Liver (tissue), 9 donors: Measurements from ENCODE around the gene PHF20. TPM values are rescaled to one million over a fixed set of nuclear protein-coding genes. Genes with fewer than 3 reads are reported as not detected.

Source experiments
- DNase-seq: peaks from one replicate; pipeline ENCODE4 v3.0.0-alpha.2; 2017; ENCODE audit warnings: low spot score
- H3K27ac ChIP-seq, 2 donors: one replicate each; pipeline ENCODE4 v1.7.0; 2013; ENCODE audit warnings: inconsistent platforms in 2 of 2, low read length in 2 of 2, control low read depth in 1 of 2, low read depth in 1 of 2, mild to moderate bottlenecking in 1 of 2
- H3K27me3 ChIP-seq, 4 donors: one replicate each; pipeline versions ENCODE4 v1.6.1 to v1.7.0; 2013; ENCODE audit warnings: low read length in 3 of 4, inconsistent platforms in 1 of 4, mild to moderate bottlenecking in 1 of 4, moderate library complexity in 1 of 4; ENCODE audit not compliant: control insufficient read depth in 4 of 4, insufficient read depth in 4 of 4
- H3K36me3 ChIP-seq, 4 donors: one replicate each; pipeline versions ENCODE4 v1.6.1 to v1.7.0; 2013; ENCODE audit warnings: low read length in 3 of 4, mild to moderate bottlenecking in 3 of 4, low read depth in 1 of 4, moderate library complexity in 1 of 4; ENCODE audit not compliant: control insufficient read depth in 4 of 4, insufficient read depth in 3 of 4
- H3K4me1 ChIP-seq, 4 donors: one replicate each; pipeline versions ENCODE4 v1.6.1 to v1.7.0; 2013; ENCODE audit warnings: low read length in 3 of 4, mild to moderate bottlenecking in 3 of 4, moderate library complexity in 1 of 4; ENCODE audit not compliant: control insufficient read depth in 4 of 4, insufficient read depth in 4 of 4
- H3K4me3 ChIP-seq, 3 donors: one replicate each; pipeline versions ENCODE4 v1.6.1 to v1.7.0; 2013; ENCODE audit warnings: low read length in 3 of 3, control low read depth in 1 of 3, low read depth in 1 of 3, mild to moderate bottlenecking in 1 of 3
- H3K9ac ChIP-seq, 2 donors: one replicate each; pipeline ENCODE4 v1.7.0; 2013; ENCODE audit warnings: low read length in 2 of 2, mild to moderate bottlenecking in 2 of 2, moderate library complexity in 2 of 2, control low read depth in 1 of 2, low read depth in 1 of 2
- H3K9me3 ChIP-seq, 4 donors: one replicate each; pipeline versions ENCODE4 v1.6.1 to v1.7.0; 2013; ENCODE audit warnings: low read length in 3 of 4; ENCODE audit not compliant: control insufficient read depth in 4 of 4
- EGR1 ChIP-seq, 2 donors: IDR thresholded peaks; 2 replicates each; pipeline ENCODE4 v1.6.1; 2016 to 2018; ENCODE audit warnings: antibody characterized with exemption in 2 of 2, low read depth in 2 of 2
- FOXA1 ChIP-seq: IDR thresholded peaks from 2 replicates; pipeline ENCODE4 v1.6.1; 2016; ENCODE audit warnings: antibody characterized with exemption
- FOXA2 ChIP-seq: IDR thresholded peaks from 2 replicates; pipeline ENCODE4 v1.6.1; 2016; ENCODE audit warnings: antibody characterized with exemption
- GABPA ChIP-seq, 2 donors: IDR thresholded peaks in 1 of 2; conservative IDR thresholded peaks in 1 of 2; 2 replicates each; pipeline ENCODE4 v1.6.1; 2016; ENCODE audit warnings: antibody characterized with exemption in 2 of 2, mild to moderate bottlenecking in 1 of 2, moderate library complexity in 1 of 2
- HNF4A ChIP-seq, 2 donors: conservative IDR thresholded peaks; 2 replicates each; pipeline ENCODE4 v1.6.1; 2016; ENCODE audit warnings: antibody characterized with exemption in 2 of 2, mild to moderate bottlenecking in 2 of 2
- JUND ChIP-seq, 2 donors: IDR thresholded peaks; 2 replicates each; pipeline ENCODE4 v1.6.1; 2016; ENCODE audit warnings: antibody characterized with exemption in 2 of 2
- NR2F2 ChIP-seq: IDR thresholded peaks from 2 replicates; pipeline ENCODE4 v1.6.1; 2016; ENCODE audit warnings: antibody characterized with exemption
- RXRA ChIP-seq, 2 donors: IDR thresholded peaks; 2 replicates each; pipeline ENCODE4 v1.6.1; 2017 to 2018; ENCODE audit warnings: antibody characterized with exemption in 2 of 2, mild to moderate bottlenecking in 1 of 2
- SP1 ChIP-seq: IDR thresholded peaks from 2 replicates; pipeline ENCODE4 v1.6.1; 2018; ENCODE audit warnings: antibody characterized with exemption, mild to moderate bottlenecking
- TAF1 ChIP-seq: conservative IDR thresholded peaks from 2 replicates; pipeline ENCODE4 v1.6.1; 2016; ENCODE audit warnings: antibody characterized with exemption, mild to moderate bottlenecking
- YY1 ChIP-seq: IDR thresholded peaks from 2 replicates; pipeline ENCODE4 v1.6.1; 2016; ENCODE audit warnings: antibody characterized with exemption, mild to moderate bottlenecking
- WGBS: extraction: QIAGEN DNeasy Blood & Tissue Kit; methylation state at CpG from one replicate; pipeline ENCODE4 v1.1.7; 2013; 5-methylcytosine and 5-hydroxymethylcytosine counted together
- polyA plus RNA-seq, 2 donors: library from polyadenylated mRNA; stranded (reverse) in 1 of 2; unstranded in 1 of 2; fragments of 200-250 nt in 1 of 2; fragments of >200 nt in 1 of 2; fragmentation: Nextera tagmentation in 1 of 2; extraction: Ambion mirVana in 1 of 2; gene quantifications; one replicate each; pipeline versions ENCODE4 v1.2.1 to v1.2.3, GENCODE V29; 2013 to 2015
- total RNA-seq, 2 donors: library from RNA; depleted of rRNA; stranded (reverse); fragments of >200 nt; gene quantifications; one replicate each; pipeline ENCODE4 v1.2.3, GENCODE V29; 2014
- TF ChIP-seq, protein P1 (sequence below): IDR thresholded peaks from 2 replicates; pipeline ENCODE4 v1.6.1; 2016; ENCODE audit warnings: antibody characterized with exemption
- TF ChIP-seq, protein P2 (sequence below): IDR thresholded peaks from 2 replicates; pipeline ENCODE4 v1.6.1; 2016; ENCODE audit warnings: antibody characterized with exemption
- TF ChIP-seq, protein P3 (sequence below): IDR thresholded peaks from 2 replicates; pipeline ENCODE4 v1.6.1; 2016; ENCODE audit warnings: antibody characterized with exemption
- TF ChIP-seq, protein P4 (sequence below): fragments of 150-350 bp; IDR thresholded peaks from 2 replicates; pipeline ENCODE4 v1.5.1; 2017; ENCODE audit warnings: improper control_type of control experiment, low read depth, low read length; ENCODE audit not compliant: missing input control
- donor health status: healthy.
- donor health status: healthy.
- donor health status: healthy.
- donor health status: healthy.
- donor health status: healthy.

PHF20 gene
- total and polyA plus RNA-seq, 4 donors, result 5.1 to 11.7 (median 10.3) TPM

DNA sequence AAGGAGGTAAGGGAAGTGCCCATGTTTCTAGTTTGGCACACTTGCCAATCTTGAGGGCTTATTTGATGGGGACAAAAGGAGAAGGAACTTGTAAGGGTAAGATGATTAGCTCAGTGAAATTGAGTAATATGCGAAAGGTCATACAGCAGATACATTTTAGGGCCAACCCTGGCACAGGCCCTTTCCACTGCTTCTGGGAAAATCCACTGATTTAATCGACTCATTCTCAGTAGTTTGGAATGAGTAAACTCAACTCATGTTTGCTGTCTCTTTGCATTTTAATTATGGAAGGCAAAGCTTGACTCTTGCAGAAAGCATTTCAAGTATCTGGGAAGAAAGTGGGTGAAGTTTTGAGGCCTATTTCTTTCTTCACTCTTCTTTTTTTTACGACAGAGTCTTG is 20.0 kb downstream of the PHF20 start:
- Histone ChIP-seq H3K27me3 (no peaks in the 10 kb centered on the region), H3K9ac (no peak overlapping the region), H3K4me3 (no peak overlapping the region), H3K4me1 (peaks cover 0 to 7% (median 6%) of the 10 kb centered on the region in 4 donors), H3K9me3 (no peaks in the 10 kb centered on the region), H3K27ac (peak overlapping the region in 1 of 2 donors; percentile 3), H3K36me3 (peaks cover 0 to 1% (median 0%) of the 10 kb centered on the region in 4 donors)
- no peak for DNase-seq
- TF ChIP-seq HNF4A (conservative IDR thresholded peaks at IDR 0.05) (peak in 1 of 2 donors; percentile 6), RXRA (IDR thresholded peaks at IDR 0.05) (peak in 1 of 2 donors; percentile 14), NR2F2 (no peak)
- 57% methylated on average over 3 of the region's 3 CpGs for whole genome bisulfite sequencing

DNA sequence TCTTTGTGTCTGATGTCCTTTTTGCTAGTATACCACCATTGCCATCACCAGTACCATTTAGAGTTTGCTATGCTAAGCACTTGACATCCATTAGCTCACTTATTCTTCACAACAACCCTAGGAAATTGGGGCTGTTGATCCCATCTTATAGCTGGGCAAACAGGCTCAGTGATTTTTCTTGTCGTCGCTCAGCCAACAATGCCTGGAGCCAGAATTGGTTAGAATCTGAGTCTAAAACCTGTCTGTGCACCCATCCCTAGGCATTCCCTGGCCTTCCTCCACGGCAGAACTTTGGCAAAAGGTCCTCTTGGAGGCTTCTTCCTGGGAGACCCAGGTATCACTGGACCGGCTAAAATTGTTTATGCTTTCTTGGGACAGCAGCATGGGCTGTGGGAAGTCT is 20.9 kb downstream of the PHF20 start:
- no peak overlapping the region for H3K27ac ChIP-seq
- WGBS, result 95% methylated on average over 4 of the region's 4 CpGs
- H3K27me3 ChIP-seq, result no peaks in the 10 kb centered on the region

DNA sequence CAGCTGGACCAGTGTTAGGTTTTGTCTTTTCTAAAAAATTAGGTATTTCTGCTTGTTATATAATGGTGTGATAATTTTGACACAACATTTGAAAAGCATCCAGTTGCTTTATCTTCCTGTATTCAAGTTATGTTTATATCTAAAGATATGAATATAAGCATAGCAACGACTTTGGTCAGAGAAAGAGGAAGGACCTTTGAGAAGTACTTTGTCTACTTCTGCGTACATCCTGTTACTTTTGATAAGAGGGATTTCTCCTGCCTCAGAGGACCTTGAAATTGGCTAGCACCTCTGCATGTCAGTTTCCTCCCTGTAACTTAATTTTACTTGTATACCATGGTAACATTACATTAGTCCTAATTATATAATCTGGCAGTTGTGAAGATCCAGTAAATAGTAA is 24.8 kb downstream of the PHF20 start:
- H3K36me3 ChIP-seq, result peaks cover 0 to 3% (median 0%) of the 10 kb centered on the region in 4 donors
- no peak for DNase-seq
- H3K9ac ChIP-seq, result no peak overlapping the region
- no peaks in the 10 kb centered on the region for H3K9me3 ChIP-seq
- no peaks in the 10 kb centered on the region for H3K27me3 ChIP-seq
- H3K4me1 ChIP-seq, result peaks cover 0 to 7% (median 5%) of the 10 kb centered on the region in 4 donors
- no peak overlapping the region for H3K4me3 ChIP-seq
- 60% methylated on average over 2 of the region's 2 CpGs for WGBS
- TF ChIP-seq HNF4A (conservative IDR thresholded peaks at IDR 0.05) (no peak), SP1 (no peak), TAF1 (peak; percentile 18), RXRA (IDR thresholded peaks at IDR 0.05) (no peak)
- H3K27ac ChIP-seq, result peak overlapping the region in 1 of 2 donors; percentile 44

More for the DNA sequence above, 20.9 kb downstream of the PHF20 start:
- TF ChIP-seq FOXA1 (no peak), FOXA2 (no peak), JUND (IDR thresholded peaks at IDR 0.05) (no peak), HNF4A (conservative IDR thresholded peaks at IDR 0.05) (no peak), EGR1 (IDR thresholded peaks at IDR 0.05; ENCODE audit: low read depth in 2 of 2) (no peak), TAF1 (no peak), RXRA (IDR thresholded peaks at IDR 0.05) (no peak), GABPA (IDR thresholded peaks at IDR 0.05 in 1 of 2, conservative IDR thresholded peaks at IDR 0.05 in 1 of 2) (no peak), YY1 (no peak), SP1 (no peak)
- TF ChIP-seq, protein P1, sequence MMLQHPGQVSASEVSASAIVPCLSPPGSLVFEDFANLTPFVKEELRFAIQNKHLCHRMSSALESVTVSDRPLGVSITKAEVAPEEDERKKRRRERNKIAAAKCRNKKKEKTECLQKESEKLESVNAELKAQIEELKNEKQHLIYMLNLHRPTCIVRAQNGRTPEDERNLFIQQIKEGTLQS, result no peak
- TF ChIP-seq, protein P2, sequence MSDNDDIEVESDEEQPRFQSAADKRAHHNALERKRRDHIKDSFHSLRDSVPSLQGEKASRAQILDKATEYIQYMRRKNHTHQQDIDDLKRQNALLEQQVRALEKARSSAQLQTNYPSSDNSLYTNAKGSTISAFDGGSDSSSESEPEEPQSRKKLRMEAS, result no peak
- TF ChIP-seq, protein P3, sequence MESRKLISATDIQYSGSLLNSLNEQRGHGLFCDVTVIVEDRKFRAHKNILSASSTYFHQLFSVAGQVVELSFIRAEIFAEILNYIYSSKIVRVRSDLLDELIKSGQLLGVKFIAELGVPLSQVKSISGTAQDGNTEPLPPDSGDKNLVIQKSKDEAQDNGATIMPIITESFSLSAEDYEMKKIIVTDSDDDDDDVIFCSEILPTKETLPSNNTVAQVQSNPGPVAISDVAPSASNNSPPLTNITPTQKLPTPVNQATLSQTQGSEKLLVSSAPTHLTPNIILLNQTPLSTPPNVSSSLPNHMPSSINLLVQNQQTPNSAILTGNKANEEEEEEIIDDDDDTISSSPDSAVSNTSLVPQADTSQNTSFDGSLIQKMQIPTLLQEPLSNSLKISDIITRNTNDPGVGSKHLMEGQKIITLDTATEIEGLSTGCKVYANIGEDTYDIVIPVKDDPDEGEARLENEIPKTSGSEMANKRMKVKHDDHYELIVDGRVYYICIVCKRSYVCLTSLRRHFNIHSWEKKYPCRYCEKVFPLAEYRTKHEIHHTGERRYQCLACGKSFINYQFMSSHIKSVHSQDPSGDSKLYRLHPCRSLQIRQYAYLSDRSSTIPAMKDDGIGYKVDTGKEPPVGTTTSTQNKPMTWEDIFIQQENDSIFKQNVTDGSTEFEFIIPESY, result no peak
- TF ChIP-seq, protein P4, sequence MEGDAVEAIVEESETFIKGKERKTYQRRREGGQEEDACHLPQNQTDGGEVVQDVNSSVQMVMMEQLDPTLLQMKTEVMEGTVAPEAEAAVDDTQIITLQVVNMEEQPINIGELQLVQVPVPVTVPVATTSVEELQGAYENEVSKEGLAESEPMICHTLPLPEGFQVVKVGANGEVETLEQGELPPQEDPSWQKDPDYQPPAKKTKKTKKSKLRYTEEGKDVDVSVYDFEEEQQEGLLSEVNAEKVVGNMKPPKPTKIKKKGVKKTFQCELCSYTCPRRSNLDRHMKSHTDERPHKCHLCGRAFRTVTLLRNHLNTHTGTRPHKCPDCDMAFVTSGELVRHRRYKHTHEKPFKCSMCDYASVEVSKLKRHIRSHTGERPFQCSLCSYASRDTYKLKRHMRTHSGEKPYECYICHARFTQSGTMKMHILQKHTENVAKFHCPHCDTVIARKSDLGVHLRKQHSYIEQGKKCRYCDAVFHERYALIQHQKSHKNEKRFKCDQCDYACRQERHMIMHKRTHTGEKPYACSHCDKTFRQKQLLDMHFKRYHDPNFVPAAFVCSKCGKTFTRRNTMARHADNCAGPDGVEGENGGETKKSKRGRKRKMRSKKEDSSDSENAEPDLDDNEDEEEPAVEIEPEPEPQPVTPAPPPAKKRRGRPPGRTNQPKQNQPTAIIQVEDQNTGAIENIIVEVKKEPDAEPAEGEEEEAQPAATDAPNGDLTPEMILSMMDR, result no peak
- Histone ChIP-seq H3K9me3 (no peaks in the 10 kb centered on the region), H3K36me3 (no peaks in the 10 kb centered on the region), H3K4me1 (peaks cover 0 to 7% (median 6%) of the 10 kb centered on the region in 4 donors), H3K9ac (no peak overlapping the region), H3K4me3 (no peak overlapping the region)
- no peak for DNase-seq
